Upper lobe of right lung (tissue), 1 donor: Measurements from ENCODE around the gene SPSB1. TPM values are rescaled to one million over a fixed set of nuclear protein-coding genes. Genes with fewer than 3 reads are reported as not detected.

Experiments
- ATAC-seq: fragments of 200-7000 bp; cut with Tn5 transposase; one replicate; pipeline ENCODE4 v1.9.1; 2020; ENCODE audit warnings: mild to moderate bottlenecking, moderate library complexity
- DNase-seq: peaks from one replicate; pipeline ENCODE4 v3.0.0-alpha.2; 2020
- H3K27ac ChIP-seq: fragments of 200-600 bp; one replicate; pipeline ENCODE4 v1.8.0; 2022
- H3K27me3 ChIP-seq: fragments of 200-600 bp; one replicate; pipeline ENCODE4 v1.8.0; 2022; ENCODE audit warnings: mild to moderate bottlenecking
- H3K36me3 ChIP-seq: fragments of 200-600 bp; one replicate; pipeline ENCODE4 v1.8.0; 2022
- H3K4me1 ChIP-seq: fragments of 200-600 bp; one replicate; pipeline ENCODE4 v1.8.0; 2022
- H3K4me3 ChIP-seq: fragments of 200-600 bp; one replicate; pipeline ENCODE4 v1.8.0; 2022; ENCODE audit warnings: mild to moderate bottlenecking
- H3K9me3 ChIP-seq: fragments of 200-600 bp; one replicate; pipeline ENCODE4 v1.8.0; 2022
- CTCF ChIP-seq: fragments of 200-600 bp; IDR thresholded peaks from one replicate; pipeline ENCODE4 v1.8.0; 2022; ENCODE audit warnings: antibody characterized with exemption
- intact Hi-C: fragments of 100-400 bp; cut with DNase I; formaldehyde crosslinking; loops from one replicate; pipeline ENCODE4 v1.11.0; 2022
- total RNA-seq: library from RNA; stranded (reverse); fragmentation: NEBNext Ultra II Directional; extraction: Animal tissue kit (Norgen Biotek cat#: 25700); gene quantifications from one replicate; pipeline ENCODE4 v1.2.1, GENCODE V29; 2021
- donor health status: DM: no; HTN: yes; CAD: no; lungs with severe emphysema.

Gene SPSB1
- total RNA-seq, 1 donor from 2014 or later = 29.0 TPM

- H3K36me3 ChIP-seq = peaks cover 22% of the 10 kb centered on the region
- intact Hi-C loops = no loop called here
- peaks cover 25% of the 10 kb centered on the region for H3K4me1 ChIP-seq
- H3K9me3 ChIP-seq = no peaks in the 10 kb centered on the region
- DNase-seq = peak; percentile 81
- ATAC-seq = peak; percentile 88
- peak overlapping the region; percentile 53 for H3K27ac ChIP-seq
- H3K27me3 ChIP-seq = no peaks in the 10 kb centered on the region
- H3K4me3 ChIP-seq = no peak overlapping the region
- peak; percentile 62 for TF ChIP-seq CTCF
Measured at GRCh38 chr1:9249534-9250410, 42.9 kb upstream of the SPSB1 start.

GRCh38 chr1:9250411-9251381 is 42.0 kb upstream of the SPSB1 start:
- Histone ChIP-seq H3K4me3 (no peak overlapping the region), H3K27ac (peak overlapping the region; percentile 53), H3K9me3 (no peaks in the 10 kb centered on the region), H3K27me3 (no peaks in the 10 kb centered on the region), H3K36me3 (peaks cover 23% of the 10 kb centered on the region), H3K4me1 (peaks cover 18% of the 10 kb centered on the region)
- DNase-seq (peak; percentile 81), ATAC-seq (peak; percentile 79)
- no peak for TF ChIP-seq CTCF
- intact Hi-C loops = no loop called here

DNA sequence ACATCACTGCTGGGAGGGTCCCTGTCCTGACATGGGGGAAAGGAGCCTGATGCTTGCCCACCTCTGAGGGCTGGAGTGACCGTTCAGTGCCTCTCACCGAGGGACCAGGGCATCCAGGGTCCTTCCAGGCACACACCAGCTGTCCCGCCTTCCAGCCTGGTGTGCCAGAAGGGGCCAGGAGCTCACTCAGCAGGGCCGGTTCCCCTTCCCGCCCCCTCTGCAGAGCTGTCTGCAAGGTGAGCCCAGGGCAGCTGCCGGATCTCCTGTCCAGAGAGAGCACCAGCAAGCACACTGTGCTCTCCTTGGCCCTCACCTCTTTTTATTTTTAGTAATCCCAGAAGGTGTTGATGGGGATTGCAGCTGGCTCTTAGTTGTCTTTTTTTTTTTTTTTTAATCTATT is 41.2 kb upstream of the SPSB1 start:
- H3K27ac ChIP-seq = peak overlapping the region; percentile 53
- intact Hi-C loops = no loop called here
- H3K4me1 ChIP-seq = peaks cover 18% of the 10 kb centered on the region
- H3K9me3 ChIP-seq = no peaks in the 10 kb centered on the region
- DNase-seq = peak; percentile 60
- TF ChIP-seq CTCF = no peak
- ATAC-seq = no peak
- no peak overlapping the region for H3K4me3 ChIP-seq
- H3K36me3 ChIP-seq = peaks cover 24% of the 10 kb centered on the region
- H3K27me3 ChIP-seq = no peaks in the 10 kb centered on the region

- no peak for TF ChIP-seq CTCF
- no peak overlapping the region for H3K27ac ChIP-seq
- no peak overlapping the region for H3K4me3 ChIP-seq
- no peaks in the 10 kb centered on the region for H3K27me3 ChIP-seq
- intact Hi-C loops = no loop called here
- no peaks in the 10 kb centered on the region for H3K9me3 ChIP-seq
- DNase-seq (no peak), ATAC-seq (no peak)
- peaks cover 18% of the 10 kb centered on the region for H3K4me1 ChIP-seq
- peaks cover 9% of the 10 kb centered on the region for H3K36me3 ChIP-seq
Measured at GRCh38 chr1:9253004-9253403, 39.7 kb upstream of the SPSB1 start.

GRCh38 chr1:9253453-9254105 is 39.1 kb upstream of the SPSB1 start:
- TF ChIP-seq CTCF = no peak
- peak overlapping the region; percentile 17 for H3K27ac ChIP-seq
- intact Hi-C loops = no loop called here
- no peaks in the 10 kb centered on the region for H3K9me3 ChIP-seq
- ATAC-seq (no peak), DNase-seq (no peak)
- H3K36me3 ChIP-seq = peaks cover 9% of the 10 kb centered on the region
- H3K4me3 ChIP-seq = no peak overlapping the region
- H3K4me1 ChIP-seq = peaks cover 18% of the 10 kb centered on the region
- no peaks in the 10 kb centered on the region for H3K27me3 ChIP-seq
